HUDEP-2 (cell line): ENCODE results near the gene ANKRD11.
"Not testable (repeated sequence)": the region's sequence is repeated elsewhere in the genome, so short reads cannot be mapped to it uniquely, and the experiment has no call there.

Experiments used
- DNase-seq, 76 experiments: peaks; one replicate each; lab custom pipeline; 2025; ENCODE audit not compliant: unreplicated experiment in 76 of 76; lab: John Stamatoyannopoulos, UW

Gene ANKRD11

GRCh38 chr16:89482150-89482816 is 8.1 kb downstream of the ANKRD11 start:
- no peak for DNase-seq

GRCh38 chr16:89481356-89481955 is 8.9 kb downstream of the ANKRD11 start:
- no peak for DNase-seq

GRCh38 chr16:89478576-89479221 is 11.7 kb downstream of the ANKRD11 start:
- no peak for DNase-seq

GRCh38 chr16:89476811-89477261 is 13.5 kb downstream of the ANKRD11 start:
- DNase-seq, result no peak

- DNase-seq, result no peak
These were observed 14.0 kb downstream of the ANKRD11 start for GRCh38 chr16:89476379-89476778.

- no peak for DNase-seq
These were observed 15.2 kb downstream of the ANKRD11 start for GRCh38 chr16:89475144-89475543.

- DNase-seq, result peak in 3 of 76 experiments; percentile 5 to 24 (median 7)
These were observed 16.5 kb downstream of the ANKRD11 start for GRCh38 chr16:89473791-89474414.

GRCh38 chr16:89473136-89473712 is 17.1 kb downstream of the ANKRD11 start:
- no peak for DNase-seq

- DNase-seq, result no peak
These were observed 17.7 kb downstream of the ANKRD11 start for GRCh38 chr16:89472711-89473075.

- no peak for DNase-seq
These were observed 23.0 kb downstream of the ANKRD11 start for GRCh38 chr16:89467382-89467781.

- no peak for DNase-seq
These were observed 23.4 kb downstream of the ANKRD11 start for GRCh38 chr16:89466920-89467319.

- not testable (repeated sequence) for DNase-seq
These were observed 27.0 kb downstream of the ANKRD11 start for GRCh38 chr16:89463312-89463711.

GRCh38 chr16:89462639-89463038 is 27.7 kb downstream of the ANKRD11 start:
- DNase-seq, result not testable (repeated sequence)

GRCh38 chr16:89461890-89462289 is 28.5 kb downstream of the ANKRD11 start:
- not testable (repeated sequence) for DNase-seq

GRCh38 chr16:89460556-89460955 is 29.8 kb downstream of the ANKRD11 start:
- DNase-seq, result no peak

- DNase-seq, result no peak
These were observed 31.4 kb downstream of the ANKRD11 start for GRCh38 chr16:89458967-89459366.

GRCh38 chr16:89458551-89458950 is 31.8 kb downstream of the ANKRD11 start:
- DNase-seq, result no peak

- peak in 3 of 76 experiments; percentile 7 to 11 (median 11) for DNase-seq
These were observed 33.9 kb downstream of the ANKRD11 start for GRCh38 chr16:89456419-89456959.

- DNase-seq, result no peak
These were observed 34.7 kb downstream of the ANKRD11 start for GRCh38 chr16:89455692-89456091.

- DNase-seq, result no peak
These were observed 35.2 kb downstream of the ANKRD11 start for GRCh38 chr16:89455178-89455577.
